BLaER1 treated with 17β-estradiol and CSF1 and Interleukin-3, amounts not matched to agents 10 nM and 100 nM (cell line): ENCODE data around the gene GPAT3.

Experiments used
- H3K27ac ChIP-seq, 11 experiments: shearing (Covaris generic); formaldehyde crosslinking; 2 replicates each; pipeline ENCODE4 v1.8.1; 2022
- H3K27me3 ChIP-seq, 11 experiments: shearing (Covaris generic); formaldehyde crosslinking; 2 replicates each; pipeline ENCODE4 v1.8.1; 2022
- H3K36me3 ChIP-seq, 11 experiments: shearing (Covaris generic); formaldehyde crosslinking; 2 replicates each; pipeline ENCODE4 v1.8.1; 2022
- H3K4me1 ChIP-seq, 10 experiments: shearing (Covaris generic); formaldehyde crosslinking; 2 replicates each; pipeline ENCODE4 v1.8.1; 2022
- H3K4me2 ChIP-seq, 11 experiments: shearing (Covaris generic); formaldehyde crosslinking; 2 replicates each; pipeline ENCODE4 v1.8.1; 2022
- H3K4me3 ChIP-seq, 10 experiments: shearing (Covaris generic); formaldehyde crosslinking; 2 replicates each; pipeline ENCODE4 v1.8.1; 2022
- H3K9ac ChIP-seq, 11 experiments: shearing (Covaris generic); formaldehyde crosslinking; 2 replicates each; pipeline ENCODE4 v1.8.1; 2022
- H3K9me3 ChIP-seq, 11 experiments: shearing (Covaris generic); formaldehyde crosslinking; replicated peaks in 1 of 11; 2 replicates each; pipeline ENCODE4 v1.8.1; 2022
- H4K20me1 ChIP-seq, 11 experiments: shearing (Covaris generic); formaldehyde crosslinking; 2 replicates each; pipeline ENCODE4 v1.8.1; 2022
- Cebpa-rat ChIP-seq, 11 experiments: shearing (Covaris generic); IDR thresholded peaks; 2 replicates each; pipeline ENCODE4 v1.8.1; 2022

GPAT3 gene

DNA sequence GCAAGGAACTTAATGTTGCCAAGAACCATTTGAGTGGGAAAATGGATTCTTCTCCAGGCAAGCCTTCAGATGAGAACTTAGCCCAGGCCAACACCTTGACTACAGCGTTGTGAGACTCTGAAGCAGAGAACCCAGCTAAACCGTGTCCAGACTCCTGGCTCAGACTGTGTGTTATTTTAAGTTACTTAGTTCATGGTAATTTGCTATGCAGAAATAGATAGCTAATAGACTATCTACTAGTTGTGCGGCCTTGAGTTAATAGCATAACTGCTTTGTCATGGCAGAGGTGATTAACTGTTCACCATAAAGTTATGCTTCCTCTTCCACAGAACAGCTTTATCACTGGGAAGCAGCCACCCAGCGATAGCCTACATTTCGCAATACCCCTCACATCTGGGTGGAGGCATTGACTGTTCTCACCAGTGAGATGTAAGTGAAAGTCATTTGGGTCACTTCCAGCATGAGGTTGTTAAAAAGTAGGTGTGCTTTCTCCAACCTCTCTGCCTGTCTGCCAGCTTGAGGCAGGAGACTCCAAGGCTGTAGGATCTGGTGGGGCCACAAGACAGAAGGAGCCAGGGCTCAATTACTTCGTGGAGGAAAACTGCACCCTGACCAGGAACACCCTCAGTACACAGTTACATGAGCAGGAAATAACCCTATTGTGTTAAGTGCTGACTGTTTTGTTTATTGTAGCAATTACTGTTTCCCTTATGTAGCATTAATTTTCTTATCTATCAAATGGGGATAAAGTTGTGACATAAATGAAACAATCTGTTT is 94.2 kb downstream of the GPAT3 start:
- peak overlapping the region in 4 of 11 experiments; percentile 15 to 61 (median 56); a peak in 6 of 22 replicates for H3K9ac ChIP-seq

DNA sequence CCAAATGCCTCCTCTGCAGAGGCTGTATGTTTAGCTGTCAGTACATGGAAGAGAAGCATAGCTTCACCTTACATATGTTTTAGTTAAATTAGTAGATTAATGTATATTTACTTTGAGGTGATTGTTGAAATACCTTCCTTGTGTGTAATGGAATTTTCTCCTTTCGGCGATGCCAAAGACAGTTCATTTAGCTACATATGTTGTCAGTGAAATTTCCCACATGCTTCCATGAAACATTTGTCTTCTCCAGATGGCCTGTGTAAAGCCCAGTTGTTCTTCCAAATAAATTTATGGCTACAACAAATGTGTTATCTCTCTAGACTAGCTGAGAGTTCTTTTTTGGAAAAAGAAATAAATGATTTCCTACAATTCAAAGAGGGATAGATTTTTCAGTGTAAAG is 95.2 kb downstream of the GPAT3 start:
- peak overlapping the region in 6 of 11 experiments; percentile 48 to 78 (median 65); a peak in 8 of 22 replicates for H3K27ac ChIP-seq
- peaks cover 0 to 13% (median 0%) of the 10 kb centered on the region in 11 experiments; a peak in 5 of 22 replicates for H3K9me3 ChIP-seq
- peak overlapping the region in 7 of 11 experiments; percentile 51 to 88 (median 74); a peak in 12 of 22 replicates for H3K4me2 ChIP-seq
- H3K36me3 ChIP-seq = no peaks in the 10 kb centered on the region
- no peaks in the 10 kb centered on the region for H4K20me1 ChIP-seq
- no peak overlapping the region for H3K9ac ChIP-seq
- H3K4me1 ChIP-seq = peaks cover 0 to 32% (median 20%) of the 10 kb centered on the region in 10 experiments; a peak in 14 of 20 replicates
- TF ChIP-seq Cebpa-rat (IDR thresholded peaks at IDR 0.05) = no peak
- H3K27me3 ChIP-seq = no peaks in the 10 kb centered on the region
- no peak overlapping the region for H3K4me3 ChIP-seq

More for the DNA sequence above, 94.2 kb downstream of the GPAT3 start:
- Histone ChIP-seq H4K20me1 (no peaks in the 10 kb centered on the region), H3K27ac (peak overlapping the region in 9 of 11 experiments; percentile 17 to 78 (median 57); a peak in 16 of 22 replicates), H3K9me3 (peaks cover 0 to 13% (median 0%) of the 10 kb centered on the region in 11 experiments; a peak in 5 of 22 replicates), H3K36me3 (no peaks in the 10 kb centered on the region), H3K4me1 (peaks cover 0 to 32% (median 20%) of the 10 kb centered on the region in 10 experiments; a peak in 14 of 20 replicates), H3K4me3 (no peak overlapping the region; a peak in 1 of 20 replicates), H3K27me3 (no peaks in the 10 kb centered on the region), H3K4me2 (peak overlapping the region in 9 of 11 experiments; percentile 8 to 88 (median 67); a peak in 17 of 22 replicates)
- TF ChIP-seq Cebpa-rat (IDR thresholded peaks at IDR 0.05) = peak; percentile 92 to 100 (median 98)

GRCh38 chr4:83636930-83637329 is 101.0 kb downstream of the GPAT3 start:
- H3K4me2 ChIP-seq = no peak overlapping the region
- no peaks in the 10 kb centered on the region for H4K20me1 ChIP-seq
- H3K4me3 ChIP-seq = no peak overlapping the region
- peaks cover 0 to 7% (median 0%) of the 10 kb centered on the region in 10 experiments; a peak in 3 of 20 replicates for H3K4me1 ChIP-seq
- H3K9ac ChIP-seq = no peak overlapping the region
- no peaks in the 10 kb centered on the region for H3K27me3 ChIP-seq
- no peak for TF ChIP-seq Cebpa-rat (IDR thresholded peaks at IDR 0.05)
- peaks cover 0 to 9% (median 0%) of the 10 kb centered on the region in 11 experiments; a peak in 6 of 22 replicates for H3K9me3 ChIP-seq
- no peaks in the 10 kb centered on the region for H3K36me3 ChIP-seq
- no peak overlapping the region for H3K27ac ChIP-seq

- Histone ChIP-seq H3K27ac (no peak overlapping the region), H3K27me3 (no peaks in the 10 kb centered on the region), H3K4me3 (no peak overlapping the region), H3K36me3 (no peaks in the 10 kb centered on the region), H4K20me1 (no peaks in the 10 kb centered on the region), H3K9ac (no peak overlapping the region), H3K4me2 (no peak overlapping the region), H3K4me1 (peaks cover 0 to 9% (median 3%) of the 10 kb centered on the region in 10 experiments; a peak in 4 of 20 replicates), H3K9me3 (peaks cover 0 to 9% (median 0%) of the 10 kb centered on the region in 11 experiments; a peak in 6 of 22 replicates)
- no peak for TF ChIP-seq Cebpa-rat (IDR thresholded peaks at IDR 0.05)
Observed at GRCh38 chr4:83639849-83640493, 104.1 kb downstream of the GPAT3 start.

- Histone ChIP-seq H3K4me1 (peaks cover 0 to 9% (median 3%) of the 10 kb centered on the region in 10 experiments; a peak in 4 of 20 replicates), H4K20me1 (no peaks in the 10 kb centered on the region), H3K27me3 (no peaks in the 10 kb centered on the region), H3K4me3 (no peak overlapping the region), H3K9ac (no peak overlapping the region), H3K4me2 (peak overlapping the region in 1 of 11 experiments; percentile 8; a peak in 2 of 22 replicates), H3K36me3 (no peaks in the 10 kb centered on the region), H3K27ac (no peak overlapping the region), H3K9me3 (peaks cover 0 to 7% (median 0%) of the 10 kb centered on the region in 11 experiments; a peak in 6 of 22 replicates)
- TF ChIP-seq Cebpa-rat (IDR thresholded peaks at IDR 0.05) = no peak
Observed at GRCh38 chr4:83643036-83643435, 107.1 kb downstream of the GPAT3 start.

DNA sequence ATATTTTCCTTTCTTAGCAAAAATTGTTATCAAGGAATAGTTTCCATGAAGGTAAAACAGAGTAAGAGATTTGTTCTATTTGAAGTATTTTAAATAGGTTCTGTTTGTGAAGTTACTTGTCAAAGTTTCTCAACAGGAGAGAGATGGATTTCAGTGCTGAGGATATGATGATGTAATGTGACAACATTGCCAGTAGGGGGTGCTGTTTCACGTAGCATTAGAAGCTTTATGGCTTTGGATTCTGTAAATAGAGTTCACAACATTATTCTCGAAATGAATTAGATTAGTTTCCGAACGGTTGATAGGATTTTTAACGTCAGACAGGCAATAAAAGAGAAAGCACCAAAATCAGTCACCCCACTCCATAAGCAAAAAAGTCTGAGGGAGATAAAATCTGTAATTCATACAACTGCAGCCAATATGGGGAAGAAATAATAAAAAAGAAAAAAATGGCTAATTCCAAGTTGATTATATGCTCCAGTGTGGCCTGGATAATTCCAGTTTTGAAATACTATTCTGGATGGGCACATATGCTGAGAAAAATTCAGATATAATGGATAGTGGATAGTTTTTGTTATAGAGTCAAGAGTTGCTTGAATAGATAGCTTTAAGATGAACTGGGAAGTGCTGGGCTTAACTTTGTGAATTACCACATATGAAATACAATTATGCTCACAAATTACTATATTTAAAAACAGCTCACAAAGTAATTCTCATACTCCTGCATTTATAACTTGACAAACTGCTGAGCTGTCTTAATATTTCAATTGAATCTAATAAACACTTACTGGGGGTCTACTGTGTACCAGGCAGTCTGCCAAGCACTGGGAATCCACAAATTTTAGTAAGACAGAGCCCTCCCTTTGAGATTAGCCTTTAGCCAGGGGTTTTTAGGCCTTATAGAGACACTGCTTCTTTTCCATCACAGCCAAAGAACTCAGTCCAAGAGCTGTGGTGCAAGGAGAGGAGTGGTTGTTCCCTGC is 109.1 kb downstream of the GPAT3 start:
- Histone ChIP-seq H3K27me3 (no peaks in the 10 kb centered on the region), H3K4me1 (peaks cover 0 to 7% (median 0%) of the 10 kb centered on the region in 10 experiments; a peak in 2 of 20 replicates), H3K9me3 (no peaks in the 10 kb centered on the region), H3K9ac (no peak overlapping the region), H3K27ac (no peak overlapping the region), H3K4me2 (peak overlapping the region in 2 of 11 experiments; percentile 33 to 50; a peak in 1 of 22 replicates), H3K36me3 (no peaks in the 10 kb centered on the region), H3K4me3 (no peak overlapping the region), H4K20me1 (no peaks in the 10 kb centered on the region)
- no peak for TF ChIP-seq Cebpa-rat (IDR thresholded peaks at IDR 0.05)

DNA sequence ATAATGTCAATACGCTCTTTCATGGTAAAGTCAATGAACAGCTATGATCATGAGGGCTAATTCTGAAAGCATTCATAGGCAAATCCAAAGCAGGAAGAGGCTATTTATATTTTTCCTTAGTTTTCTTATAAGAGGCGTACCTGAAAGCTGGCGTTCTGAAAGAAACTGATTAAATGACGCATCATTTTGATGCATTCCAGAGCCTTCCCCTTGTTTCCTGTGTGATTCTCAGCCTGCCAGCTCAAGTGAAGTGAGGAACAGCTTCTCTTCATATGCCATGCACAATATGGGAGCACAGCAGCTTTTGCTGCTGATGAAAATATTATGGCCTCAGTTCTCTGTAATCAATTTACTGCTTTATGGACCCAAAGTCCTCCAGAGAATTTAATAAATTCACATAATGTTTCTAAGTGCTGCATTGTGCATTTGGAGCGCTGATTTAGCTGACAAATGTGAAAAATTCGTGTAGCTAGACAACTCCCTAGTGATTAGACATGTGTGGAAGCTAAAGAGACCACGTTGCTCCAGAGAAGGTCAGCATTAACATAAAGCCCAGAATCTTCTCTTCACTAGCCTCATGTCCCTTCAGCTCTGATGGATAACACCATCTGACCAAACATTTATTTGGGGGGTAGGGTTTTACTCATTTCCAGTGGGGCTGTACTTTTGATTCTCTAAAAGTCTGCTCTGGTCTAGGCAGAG is 110.8 kb downstream of the GPAT3 start:
- H3K4me2 ChIP-seq = no peak overlapping the region
- no peaks in the 10 kb centered on the region for H4K20me1 ChIP-seq
- no peak for TF ChIP-seq Cebpa-rat (IDR thresholded peaks at IDR 0.05)
- H3K4me3 ChIP-seq = no peak overlapping the region
- no peaks in the 10 kb centered on the region for H3K27me3 ChIP-seq
- H3K9me3 ChIP-seq = no peaks in the 10 kb centered on the region
- no peaks in the 10 kb centered on the region for H3K36me3 ChIP-seq
- H3K27ac ChIP-seq = no peak overlapping the region
- H3K4me1 ChIP-seq = peaks cover 0 to 7% (median 0%) of the 10 kb centered on the region in 10 experiments; a peak in 2 of 20 replicates
- H3K9ac ChIP-seq = no peak overlapping the region

GRCh38 chr4:83651846-83652245 is 115.9 kb downstream of the GPAT3 start:
- Histone ChIP-seq H3K4me2 (no peak overlapping the region), H3K27ac (no peak overlapping the region), H4K20me1 (no peaks in the 10 kb centered on the region)

More at GRCh38 chr4:83651846-83652245, 115.9 kb downstream of the GPAT3 start:
- Histone ChIP-seq H3K9me3 (no peaks in the 10 kb centered on the region), H3K4me1 (no peaks in the 10 kb centered on the region), H3K9ac (no peak overlapping the region), H3K4me3 (no peak overlapping the region), H3K36me3 (no peaks in the 10 kb centered on the region), H3K27me3 (no peaks in the 10 kb centered on the region)
- TF ChIP-seq Cebpa-rat (IDR thresholded peaks at IDR 0.05) = no peak
